Measurements from ENCODE around the gene RPAIN.

RPAIN gene

DNA sequence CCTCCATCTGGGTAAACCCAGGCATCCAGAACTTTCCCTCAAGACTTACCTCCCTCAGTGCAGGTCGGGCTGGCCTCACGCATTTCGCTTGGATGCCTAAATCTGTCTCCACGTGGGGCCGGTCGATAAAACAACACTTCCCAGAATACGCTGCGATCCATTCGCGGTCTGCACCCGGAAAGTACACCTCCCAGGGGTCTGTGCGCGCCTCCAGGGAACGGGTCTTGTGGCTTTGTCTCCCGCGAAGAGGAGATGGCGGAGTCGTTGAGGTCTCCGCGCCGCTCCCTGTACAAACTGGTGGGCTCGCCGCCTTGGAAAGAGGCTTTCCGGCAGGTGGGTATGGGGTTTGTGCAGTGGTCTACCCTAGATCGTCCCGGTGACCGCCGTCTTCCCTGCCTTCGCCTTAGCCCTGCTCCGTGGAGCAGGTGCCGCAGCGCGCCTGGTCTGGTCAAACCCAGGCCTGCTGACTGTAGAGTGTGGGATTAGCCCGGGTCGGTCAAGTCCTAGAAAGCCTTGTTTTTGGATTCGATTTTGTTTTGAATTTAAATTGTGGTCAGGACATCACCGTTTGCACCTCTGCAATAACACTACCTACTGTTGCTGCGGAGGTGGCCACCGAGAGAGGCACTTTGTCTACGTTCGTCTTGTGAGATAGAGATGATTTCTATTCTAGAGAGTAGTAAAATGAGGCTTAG is at the start of gene RPAIN:
TSS of gene RPAIN (plus strand) at position 224 of the 695 bp plus-strand sequence. CDS start at position 253, 29 bp downstream.
- H3K27ac ChIP-seq, result peak within 1 kb of the TSS; percentile 93
- DNase-seq (ENCODE audit: low read depth, low spot score), result no peak

DNA sequence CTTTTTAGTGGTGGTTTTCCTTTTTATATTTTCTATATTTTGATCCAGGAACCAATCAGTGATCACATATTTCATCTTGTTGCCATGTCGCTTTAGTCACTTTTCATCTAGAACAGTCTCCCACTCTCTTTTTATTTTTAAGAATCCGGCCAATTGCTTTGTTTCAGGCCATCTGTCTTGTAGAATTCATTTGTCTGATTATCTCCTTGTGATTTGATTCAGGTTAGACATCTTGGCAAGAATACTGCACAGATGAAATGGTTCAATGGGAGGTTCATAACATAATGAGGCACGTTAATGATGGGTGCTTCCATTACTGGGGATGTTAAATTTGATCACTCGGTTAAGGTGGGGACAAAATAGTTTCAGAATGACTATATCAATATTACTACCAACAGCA is 49.6 kb upstream of the RPAIN start:
- no peak for DNase-seq (ENCODE audit: low read depth, low spot score)
- no peak overlapping the region for H3K27ac ChIP-seq

- no peak overlapping the region for H3K27ac ChIP-seq
- no peak for DNase-seq (ENCODE audit: low read depth, low spot score)
Observed at GRCh38 chr17:5373112-5373511, 46.9 kb upstream of the RPAIN start.

GRCh38 chr17:5378566-5379207 is 41.3 kb upstream of the RPAIN start:
- DNase-seq (ENCODE audit: low read depth, low spot score), result no peak
- H3K27ac ChIP-seq, result no peak overlapping the region

GRCh38 chr17:5379351-5380107 is 40.5 kb upstream of the RPAIN start:
- DNase-seq (ENCODE audit: low read depth, low spot score), result no peak
- H3K27ac ChIP-seq, result no peak overlapping the region

DNA sequence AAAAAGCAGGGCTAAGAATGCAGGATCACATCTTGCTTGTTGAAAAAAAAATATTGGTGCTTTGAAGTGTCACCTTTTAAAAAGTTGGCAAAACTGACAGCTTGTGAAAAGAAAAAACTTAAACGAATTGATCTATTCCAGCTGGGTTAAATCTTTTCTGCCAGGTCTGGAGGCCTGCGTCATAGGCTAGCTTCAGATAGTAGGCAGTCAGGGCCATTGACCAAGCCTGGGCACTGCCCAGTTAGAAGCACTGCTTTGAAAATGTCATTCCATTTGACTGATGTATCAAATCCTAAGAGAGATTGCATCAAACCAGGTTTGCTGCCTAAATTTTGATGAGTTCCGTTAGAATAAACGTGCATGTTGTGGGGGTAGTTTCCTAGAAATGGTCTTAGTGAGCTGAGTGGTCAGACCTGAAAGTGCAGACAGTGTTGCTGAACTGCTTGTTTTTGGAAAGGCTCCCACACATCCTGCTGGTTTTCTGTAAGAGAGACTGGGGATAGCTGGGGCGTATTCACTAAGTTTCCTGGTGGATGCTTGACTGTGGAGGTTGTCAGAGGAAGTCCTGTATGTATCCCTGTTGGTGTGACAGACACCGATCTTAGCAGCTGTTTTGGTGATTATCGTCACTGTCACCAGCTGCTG is 39.4 kb upstream of the RPAIN start:
- H3K27ac ChIP-seq, result no peak overlapping the region

DNA sequence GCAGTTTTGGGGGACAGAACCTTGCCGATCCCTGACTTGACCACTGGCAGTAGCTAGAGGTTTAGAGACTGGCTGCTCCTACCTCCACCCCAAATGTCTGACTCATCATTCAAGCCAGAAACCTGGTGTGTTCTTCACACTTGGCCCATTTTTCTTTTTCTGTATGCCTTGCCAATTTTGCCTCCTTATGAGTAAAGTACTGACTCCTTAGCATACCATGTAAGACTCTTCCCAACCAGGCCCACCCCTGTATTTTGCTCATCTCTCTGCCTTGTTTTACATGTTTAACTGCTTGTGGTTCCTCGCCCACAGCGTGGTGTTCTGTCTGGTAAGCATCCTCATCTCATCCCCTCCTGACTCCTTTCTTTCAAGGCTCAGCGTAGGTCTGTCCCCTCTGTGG is 38.4 kb upstream of the RPAIN start:
- no peak overlapping the region for H3K27ac ChIP-seq
- no peak for DNase-seq (ENCODE audit: low read depth, low spot score)

More for the DNA sequence above, 39.4 kb upstream of the RPAIN start:
- no peak for DNase-seq (ENCODE audit: low read depth, low spot score)

GRCh38 chr17:5391678-5392077 is 28.3 kb upstream of the RPAIN start:
- DNase-seq (ENCODE audit: low read depth, low spot score), result no peak
- H3K27ac ChIP-seq, result no peak overlapping the region

GRCh38 chr17:5396612-5397011 is 23.4 kb upstream of the RPAIN start:
- no peak overlapping the region for H3K27ac ChIP-seq
- no peak for DNase-seq (ENCODE audit: low read depth, low spot score)

DNA sequence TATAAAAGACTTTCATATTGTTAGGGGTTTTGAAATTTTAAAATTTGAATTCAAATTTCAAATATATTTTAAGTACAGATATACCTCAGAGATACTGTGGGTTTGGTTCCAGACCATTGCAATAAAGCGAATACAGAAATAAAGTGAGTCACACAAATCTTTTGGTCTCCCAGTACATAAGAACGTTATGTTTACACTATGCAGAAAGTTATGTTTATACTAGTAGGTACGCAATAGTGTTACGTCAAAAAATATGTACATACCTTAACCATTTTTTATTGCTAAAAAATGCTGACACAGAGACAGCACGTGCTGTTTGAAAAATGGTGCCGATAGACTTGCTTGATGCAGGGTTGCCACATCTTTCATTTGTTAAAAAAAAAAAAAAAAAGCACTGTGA is 20.2 kb upstream of the RPAIN start:
- DNase-seq (ENCODE audit: low read depth, low spot score), result no peak
- H3K27ac ChIP-seq, result no peak overlapping the region

GRCh38 chr17:5405400-5405799 is 14.6 kb upstream of the RPAIN start:
- no peak overlapping the region for H3K27ac ChIP-seq
- no peak for DNase-seq (ENCODE audit: low read depth, low spot score)

DNA sequence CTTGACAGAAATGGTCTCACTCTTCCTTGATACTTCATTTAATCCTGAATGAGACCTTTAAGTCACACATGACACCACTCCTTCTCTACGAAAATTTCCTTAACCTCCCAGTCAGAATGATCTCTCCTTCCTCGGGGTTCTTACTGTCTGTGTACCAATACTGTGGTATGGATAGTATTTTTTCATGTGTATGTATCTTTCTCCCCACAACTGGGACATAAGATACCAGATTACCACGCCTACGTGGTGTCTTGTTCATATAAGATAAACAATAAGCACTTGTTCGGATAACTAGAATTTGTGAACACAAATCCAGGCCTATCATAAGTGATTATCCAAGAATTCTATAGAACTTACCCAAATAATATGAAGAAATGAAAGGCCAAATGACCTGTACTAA is 11.8 kb upstream of the RPAIN start:
- DNase-seq (ENCODE audit: low read depth, low spot score), result no peak
- no peak overlapping the region for H3K27ac ChIP-seq

DNA sequence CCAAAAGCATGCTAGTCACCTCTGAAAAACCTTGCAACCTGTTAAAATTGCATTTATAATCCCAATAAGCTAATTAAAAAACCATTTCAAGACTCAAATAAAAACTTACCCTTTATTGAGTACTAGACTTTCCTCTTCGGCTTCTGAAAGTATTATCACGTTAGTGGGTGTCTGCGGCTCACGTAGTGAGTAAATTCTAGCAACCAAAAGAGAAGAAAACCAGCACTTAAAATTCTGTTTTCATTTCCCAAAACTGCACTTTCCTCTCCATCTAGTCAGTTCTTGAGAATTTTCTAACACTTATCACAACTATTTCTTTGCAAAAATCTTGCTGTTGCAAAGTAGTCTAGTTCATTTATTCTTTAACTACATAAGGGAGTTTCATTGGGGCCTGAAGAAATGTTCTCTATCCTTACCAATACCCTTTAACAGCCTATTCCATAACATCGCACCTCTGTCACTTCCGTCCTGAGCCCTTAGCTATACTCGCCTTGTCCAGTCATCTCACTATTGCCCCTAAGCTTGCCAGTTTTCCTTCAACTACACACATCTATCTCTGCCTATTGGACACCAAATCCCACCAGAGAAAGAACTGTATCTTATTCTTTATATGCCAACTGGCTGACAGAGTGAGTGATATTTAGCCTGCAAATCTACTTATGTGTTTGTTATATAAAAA is 9.2 kb upstream of the RPAIN start:
- no peak overlapping the region for H3K27ac ChIP-seq
- no peak for DNase-seq (ENCODE audit: low read depth, low spot score)

GRCh38 chr17:5413682-5414081 is 6.3 kb upstream of the RPAIN start:
- peak; percentile 75 for DNase-seq (ENCODE audit: low read depth, low spot score)
- peak overlapping the region; percentile 79 for H3K27ac ChIP-seq

GRCh38 chr17:5416901-5417300 is 3.1 kb upstream of the RPAIN start:
- DNase-seq (ENCODE audit: low read depth, low spot score), result no peak
- H3K27ac ChIP-seq, result peak overlapping the region; percentile 93

GRCh38 chr17:5418858-5419355 is 1.1 kb upstream of the RPAIN start:
- DNase-seq (ENCODE audit: low read depth, low spot score), result peak; percentile 78
- H3K27ac ChIP-seq, result peak overlapping the region; percentile 93

- peak; percentile 72 for DNase-seq (ENCODE audit: low read depth, low spot score)
- peak within 1 kb of the TSS; percentile 93 for H3K27ac ChIP-seq
Observed at GRCh38 chr17:5419356-5419958, 525 bp upstream of the RPAIN start, which contains the start of gene NUP88. NUP88 (minus strand) TSS chr17:5419662; CDS start chr17:5419650, 12 bp downstream.

DNA sequence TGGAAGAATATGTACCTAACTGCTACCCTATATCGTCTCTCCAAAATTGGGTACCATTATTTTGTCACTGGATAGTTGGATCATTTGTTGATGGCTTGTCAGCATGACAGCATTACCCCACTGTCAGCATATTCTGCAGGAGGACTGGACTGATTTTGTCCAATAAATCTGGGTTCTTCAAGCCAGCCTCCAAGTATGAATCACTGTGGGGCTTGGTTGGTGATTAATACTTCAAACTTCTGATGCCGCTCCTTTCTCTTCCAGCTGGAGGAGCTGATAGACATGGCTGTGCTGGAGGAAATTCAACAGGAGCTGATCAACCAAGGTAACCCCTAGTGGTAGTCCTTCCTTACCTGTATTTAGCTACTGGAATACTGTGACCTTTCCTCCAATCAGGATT is 2.5 kb downstream of the RPAIN start:
- DNase-seq (ENCODE audit: low read depth, low spot score), result no peak
- peak overlapping the region; percentile 80 for H3K27ac ChIP-seq

- no peak for DNase-seq (ENCODE audit: low read depth, low spot score)
- H3K27ac ChIP-seq, result no peak overlapping the region
Observed at GRCh38 chr17:5424909-5425308, 4.9 kb downstream of the RPAIN start.

- no peak for DNase-seq (ENCODE audit: low read depth, low spot score)
- no peak overlapping the region for H3K27ac ChIP-seq
Observed at GRCh38 chr17:5425826-5426225, 5.8 kb downstream of the RPAIN start.

All from epithelial cell of prostate (primary cell).